Stimulated activated CD8-positive, alpha-beta memory T cell treated with anti-CD3 and anti-CD28 coated beads, Interleukin-7, amount 100 ng/mL, for 1 hour (primary cell): ENCODE data around the gene CAPN11.
"Not testable (repeated sequence)": the region's sequence is repeated elsewhere in the genome, so short reads cannot be mapped to it uniquely, and the experiment has no call there.

Source experiments
- DNase-seq, 2 donors: peaks; one replicate each; pipeline ENCODE4 v3.0.0-alpha.2; 2020; ENCODE audit warnings: low read depth in 2 of 2

The CAPN11 gene

DNA sequence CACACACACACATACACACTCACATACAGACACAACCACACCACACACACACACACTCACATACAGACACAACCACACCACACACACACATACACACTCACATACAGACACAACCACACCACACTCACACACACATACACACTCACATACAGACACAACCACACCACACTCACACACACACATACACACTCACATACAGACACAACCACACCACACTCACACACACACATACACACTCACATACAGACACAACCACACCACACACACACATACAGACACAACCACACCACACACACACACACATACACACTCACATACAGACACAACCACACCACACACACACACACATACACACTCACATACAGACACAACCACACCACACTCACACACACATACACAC, 23.2 kb downstream of the CAPN11 start:
- not testable (repeated sequence) for DNase-seq

DNA sequence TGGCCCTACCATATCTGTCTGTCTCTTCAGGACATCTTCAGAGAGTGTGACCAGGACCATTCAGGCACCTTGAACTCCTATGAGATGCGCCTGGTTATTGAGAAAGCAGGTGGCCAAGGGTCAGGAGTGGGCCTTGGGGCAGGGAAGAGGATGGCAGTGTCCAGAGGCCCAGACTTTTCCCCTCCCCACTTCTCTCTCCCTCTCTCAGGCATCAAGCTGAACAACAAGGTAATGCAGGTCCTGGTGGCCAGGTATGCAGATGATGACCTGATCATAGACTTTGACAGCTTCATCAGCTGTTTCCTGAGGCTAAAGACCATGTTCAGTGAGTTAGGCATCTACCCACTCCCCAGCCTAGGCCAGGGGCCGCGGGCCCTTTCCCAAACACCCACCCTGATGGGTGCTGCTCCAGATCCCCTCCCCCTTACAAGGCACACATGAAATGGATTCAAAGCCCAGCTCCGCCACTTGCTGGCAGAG, 24.3 kb downstream of the CAPN11 start:
- DNase-seq = no peak

DNA sequence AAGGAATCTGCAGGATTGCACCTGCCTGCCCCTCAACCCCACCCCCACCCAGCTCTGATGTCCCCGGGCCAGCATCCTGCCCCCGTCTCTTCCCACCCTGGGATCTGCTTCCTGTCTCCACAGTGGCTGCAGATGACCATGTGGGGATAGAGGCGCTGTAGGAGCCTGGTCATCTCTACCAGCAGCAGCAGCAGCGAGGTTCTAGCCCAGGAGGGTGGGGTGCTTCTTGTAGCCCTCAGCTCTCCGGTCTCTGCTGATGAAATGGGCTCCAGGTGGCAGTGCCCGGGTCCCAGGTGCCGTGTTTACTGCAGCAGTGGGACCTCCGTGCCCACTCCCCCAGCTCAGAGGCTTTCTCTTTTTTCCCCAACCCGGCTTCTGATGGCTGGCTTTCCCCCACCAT, 25.2 kb downstream of the CAPN11 start:
- DNase-seq = no peak

DNA sequence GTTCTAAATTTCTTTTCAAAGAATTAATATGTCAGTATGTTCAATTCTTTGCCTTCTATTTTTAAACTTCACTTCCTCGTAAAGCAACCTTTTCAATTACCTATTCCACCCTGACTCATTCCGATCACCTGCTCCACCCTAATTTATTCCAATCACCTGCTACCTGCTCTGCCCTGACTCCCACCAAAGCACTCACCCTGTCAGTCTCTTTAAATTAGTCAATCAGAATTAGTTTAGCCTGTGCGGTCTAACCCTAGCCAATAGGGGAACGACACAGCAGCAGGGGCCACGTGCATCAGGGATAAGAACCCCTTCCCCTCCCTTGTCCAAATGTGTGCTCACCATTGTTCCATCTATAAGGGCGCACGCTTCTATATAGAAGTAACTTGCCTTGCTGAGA, 26.7 kb downstream of the CAPN11 start:
- not testable (repeated sequence) for DNase-seq

DNA sequence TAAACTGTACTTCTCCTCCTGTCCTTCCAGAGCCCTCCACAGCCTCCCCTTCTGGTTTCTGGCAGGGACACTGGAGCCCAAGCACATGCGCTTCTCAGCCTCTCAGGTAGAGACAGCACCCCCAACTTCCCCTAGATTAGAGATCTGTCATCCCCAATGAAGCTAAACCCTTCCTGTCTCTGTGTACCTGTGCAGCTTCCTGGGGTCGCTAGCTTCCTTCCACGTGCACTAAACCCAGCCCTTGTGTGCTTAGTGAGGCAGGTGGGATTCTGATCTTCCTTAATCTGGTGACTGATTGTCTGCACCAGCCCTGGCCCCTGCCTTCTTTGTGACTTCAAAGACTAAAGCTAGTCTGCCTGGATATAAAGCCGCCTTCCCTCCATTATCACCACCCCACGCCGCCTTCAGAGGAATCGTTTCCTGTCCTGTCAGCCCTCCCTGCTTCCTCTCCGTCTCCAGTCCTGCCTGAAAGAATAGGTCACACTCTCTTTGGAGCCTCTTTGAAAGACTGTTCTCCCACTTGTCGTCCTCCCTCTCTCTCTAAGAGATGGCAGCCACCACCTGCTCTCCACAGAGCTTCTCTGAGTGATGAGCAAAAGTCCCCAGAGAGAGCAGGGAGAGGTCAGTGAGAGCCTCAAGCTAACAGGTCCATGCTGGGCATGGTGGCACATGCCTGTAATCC, 27.5 kb downstream of the CAPN11 start:
- no peak for DNase-seq

DNA sequence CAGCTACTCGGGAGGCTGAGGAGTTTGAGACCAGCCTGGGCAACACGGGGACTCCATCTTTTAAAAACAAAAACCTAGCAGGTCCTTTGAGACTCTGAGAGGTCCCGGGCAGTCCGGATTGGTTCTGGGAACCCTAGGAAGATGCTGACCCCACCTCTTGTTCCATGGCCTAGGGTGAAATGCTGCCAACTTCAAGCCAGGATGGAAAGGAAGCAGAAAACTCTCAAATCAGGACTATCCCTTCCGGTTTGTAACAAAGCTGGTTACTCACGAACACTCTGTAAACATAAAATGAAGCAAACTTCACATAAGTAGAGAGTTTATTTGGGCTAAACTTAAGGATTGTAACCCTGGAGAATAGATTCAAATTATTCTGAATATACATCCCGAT, 28.0 kb downstream of the CAPN11 start:
- DNase-seq = no peak

DNA sequence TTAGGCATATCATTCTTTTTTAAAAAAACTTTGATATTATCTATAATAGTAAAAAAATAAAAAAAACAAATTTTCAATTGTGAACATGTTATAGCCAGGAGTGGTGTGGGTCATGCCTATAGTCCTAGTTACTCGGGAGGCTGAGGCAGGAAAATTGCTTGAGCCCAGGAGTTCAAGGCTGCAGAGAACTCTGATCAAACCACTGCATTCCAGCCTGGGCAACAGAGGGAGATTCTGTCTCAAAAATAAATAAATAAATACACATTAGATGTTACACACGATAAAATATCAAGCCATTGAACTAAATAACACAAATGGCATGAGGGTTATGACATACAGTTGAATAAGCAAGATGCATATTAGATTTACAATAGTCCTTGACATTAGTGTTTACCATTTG, 30.2 kb downstream of the CAPN11 start:
- DNase-seq = no peak

DNA sequence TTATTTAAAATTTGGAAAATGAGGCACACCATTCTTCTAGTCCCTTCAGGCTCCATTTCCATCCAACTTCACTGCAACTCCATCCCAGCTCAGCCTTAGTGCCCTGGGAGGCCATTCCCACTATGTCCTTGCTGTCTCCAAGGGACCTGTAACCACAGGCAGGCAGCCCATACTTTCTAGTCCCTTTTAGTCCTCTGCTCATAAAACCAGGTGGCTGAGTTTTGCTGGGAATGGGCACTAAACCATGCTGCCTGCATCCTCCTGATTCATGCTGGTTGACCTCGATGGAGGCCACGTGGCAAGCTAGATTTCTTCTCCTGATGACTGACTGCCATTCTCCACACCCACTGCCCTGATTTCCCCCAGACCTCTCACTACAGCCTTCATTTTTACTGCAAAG, 30.6 kb downstream of the CAPN11 start:
- no peak for DNase-seq

DNA sequence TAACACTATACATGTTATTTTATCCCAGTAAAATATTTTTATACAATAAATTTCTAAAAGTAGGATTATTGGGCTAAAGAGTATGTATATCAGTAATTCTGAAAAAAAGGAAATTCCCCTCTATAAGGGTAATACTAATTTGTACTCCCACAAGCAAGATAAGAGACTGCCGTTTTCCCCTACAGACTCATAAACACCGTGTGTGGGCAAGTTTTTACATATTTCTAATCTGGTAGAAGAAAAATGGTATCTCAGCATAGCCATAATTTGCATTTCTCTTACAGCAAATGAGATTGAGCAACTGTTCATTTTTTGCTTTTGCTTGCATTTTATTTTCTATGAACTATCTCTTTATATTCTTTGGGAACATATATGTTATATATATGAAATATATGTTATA, 32.1 kb downstream of the CAPN11 start:
- DNase-seq = no peak

DNA sequence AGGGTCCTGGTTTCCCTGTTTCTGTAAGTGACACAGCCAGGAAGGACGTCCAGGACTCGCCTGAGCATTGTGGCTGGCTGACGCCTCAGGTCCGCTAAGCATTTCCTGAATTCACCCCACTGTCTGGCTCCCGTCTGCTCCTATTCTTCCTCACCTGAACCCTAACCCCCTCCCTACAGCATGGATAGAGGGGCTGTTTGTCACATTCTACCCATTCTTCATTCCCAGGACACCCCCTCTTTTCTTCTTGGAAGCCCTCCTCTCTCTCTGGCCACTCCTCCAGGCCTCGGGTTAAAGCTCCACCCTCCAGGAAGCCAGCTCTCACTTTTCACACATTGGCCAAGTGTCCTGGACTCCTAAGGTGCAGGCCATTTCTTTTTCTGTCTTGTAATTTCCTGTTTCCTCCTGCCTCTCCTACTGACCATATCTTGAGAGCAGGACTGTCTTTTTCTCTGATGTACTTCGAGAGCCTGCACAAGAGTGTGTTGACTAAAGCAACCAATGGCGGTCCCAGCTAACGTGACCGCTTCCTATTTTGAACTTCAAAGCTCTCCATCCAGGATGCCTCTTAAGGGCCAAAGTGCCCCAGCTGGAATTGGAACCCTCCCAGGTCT, 33.9 kb downstream of the CAPN11 start:
- DNase-seq = no peak

DNA sequence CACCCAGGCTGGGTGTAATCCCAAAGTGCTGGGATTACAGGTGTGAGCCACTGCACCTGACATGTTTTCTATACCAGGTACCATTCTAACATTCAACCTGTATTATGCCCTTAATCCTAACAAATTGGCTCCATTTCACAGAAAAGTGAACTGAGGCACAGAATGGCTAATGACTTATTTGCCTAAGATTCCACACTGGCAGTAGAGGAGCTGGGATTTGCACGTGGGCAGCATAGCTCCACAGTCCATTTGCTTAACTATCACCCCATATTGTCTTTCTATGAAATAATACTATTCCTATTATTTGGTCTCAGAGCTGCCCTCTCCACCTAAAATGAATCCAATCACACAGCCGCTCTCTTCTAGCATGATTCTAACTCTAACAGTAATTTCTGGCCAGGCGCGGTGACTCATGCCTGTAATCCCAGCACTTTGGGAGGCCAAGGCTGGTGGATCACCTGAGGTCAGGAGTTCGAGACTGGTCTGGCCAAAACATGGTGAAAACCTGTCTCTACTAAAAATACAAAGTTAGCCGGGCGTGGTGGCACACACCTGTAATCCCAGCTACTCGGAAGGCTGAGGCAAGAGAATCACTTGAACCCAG, 34.8 kb downstream of the CAPN11 start:
- no peak for DNase-seq

DNA sequence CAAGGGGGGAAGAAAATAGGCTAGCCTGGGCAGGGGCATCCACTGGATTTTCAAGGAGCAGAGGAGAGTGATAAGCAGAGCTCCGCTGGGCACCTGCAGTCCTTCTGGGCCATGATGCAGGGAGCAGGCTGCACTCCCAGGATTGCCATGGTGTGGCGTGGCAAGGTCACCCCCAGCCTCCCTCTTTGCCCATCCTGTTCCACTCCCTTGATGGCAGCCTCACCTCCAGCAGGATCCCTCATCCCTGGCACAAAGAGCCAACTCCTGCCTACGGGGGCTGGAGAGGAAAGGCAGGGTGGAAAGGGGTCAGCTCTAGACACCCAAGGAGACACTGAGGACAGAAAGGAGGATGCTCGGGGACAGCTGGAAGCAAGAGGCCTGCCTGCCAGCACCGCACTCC, 35.7 kb downstream of the CAPN11 start:
- no peak for DNase-seq

DNA sequence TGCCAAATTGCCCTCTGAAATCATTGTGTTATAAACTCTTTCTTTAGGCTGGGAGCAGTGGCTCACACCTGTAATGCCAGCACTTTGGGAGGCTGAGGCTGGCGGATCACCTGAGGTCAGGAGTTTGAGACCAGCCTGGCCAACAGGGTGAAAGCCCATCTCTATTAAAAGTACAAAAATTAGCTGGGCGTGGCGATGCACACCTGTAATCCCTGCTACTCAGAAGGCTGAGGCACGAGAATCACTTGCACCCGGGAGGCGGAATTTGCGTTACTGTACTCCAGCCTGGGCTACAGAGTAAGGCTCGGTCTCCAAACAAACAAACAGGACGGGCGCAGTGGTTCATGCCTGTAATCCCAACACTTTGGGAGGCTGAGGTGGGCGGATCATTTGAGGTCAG, 37.7 kb downstream of the CAPN11 start:
- DNase-seq = not testable (repeated sequence)

DNA sequence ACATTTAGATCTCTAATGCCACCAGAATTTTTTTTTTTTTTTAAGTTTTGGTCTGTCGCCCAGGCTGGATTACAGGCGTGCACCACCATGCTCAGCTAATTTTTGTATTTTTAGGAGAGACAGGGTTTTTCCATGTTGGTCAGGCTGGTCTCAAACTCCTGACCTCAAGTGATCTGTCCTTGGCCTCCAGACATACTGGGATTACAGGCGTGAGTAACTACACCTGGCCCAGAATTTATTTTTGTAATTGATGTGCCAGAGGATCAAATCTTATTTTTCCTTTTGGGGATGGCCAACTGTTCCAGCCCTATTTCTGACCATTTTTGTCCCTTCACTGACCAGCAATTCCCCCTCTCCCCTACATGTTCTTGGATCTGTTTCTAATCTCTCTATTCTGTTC, 40.1 kb downstream of the CAPN11 start:
- no peak for DNase-seq

DNA sequence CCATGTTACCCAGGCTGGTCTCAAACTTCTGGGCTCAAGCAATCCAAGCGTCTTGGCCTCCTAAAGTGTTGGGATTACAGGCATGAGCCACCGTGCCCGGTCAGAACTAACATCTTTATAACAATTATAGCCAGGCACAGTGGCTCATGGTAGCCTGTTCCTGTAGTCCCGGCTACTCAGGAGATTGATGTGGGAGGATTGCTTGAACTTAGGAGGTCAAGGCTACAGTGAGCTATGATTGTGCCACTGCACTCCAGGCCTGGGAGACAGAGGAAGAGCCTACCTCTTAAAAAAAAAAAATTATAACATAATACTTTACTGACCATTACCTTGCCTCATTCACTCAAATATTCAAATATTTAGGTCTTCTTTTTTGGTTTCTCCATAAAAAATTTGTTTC, 41.3 kb downstream of the CAPN11 start:
- no peak for DNase-seq

DNA sequence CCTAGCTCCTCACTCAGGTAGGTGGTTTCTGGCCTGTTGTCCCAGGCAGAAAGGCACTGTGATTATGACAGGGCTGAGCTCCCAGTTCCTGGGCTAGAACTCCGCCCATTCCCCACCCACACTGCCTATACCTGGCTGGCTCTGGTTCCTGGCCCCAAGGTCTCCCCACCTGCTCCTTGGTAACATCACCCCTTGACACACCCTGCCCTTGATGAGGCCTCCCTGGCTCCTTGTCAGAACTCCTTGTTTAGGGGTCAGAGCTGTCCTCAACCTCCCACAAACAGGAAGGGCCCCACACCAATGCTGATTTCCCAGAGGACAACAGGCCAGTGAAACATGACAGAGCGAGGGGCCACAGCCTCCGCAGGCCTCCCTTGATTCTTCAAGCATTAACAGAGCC, 42.6 kb downstream of the CAPN11 start:
- DNase-seq = no peak

DNA sequence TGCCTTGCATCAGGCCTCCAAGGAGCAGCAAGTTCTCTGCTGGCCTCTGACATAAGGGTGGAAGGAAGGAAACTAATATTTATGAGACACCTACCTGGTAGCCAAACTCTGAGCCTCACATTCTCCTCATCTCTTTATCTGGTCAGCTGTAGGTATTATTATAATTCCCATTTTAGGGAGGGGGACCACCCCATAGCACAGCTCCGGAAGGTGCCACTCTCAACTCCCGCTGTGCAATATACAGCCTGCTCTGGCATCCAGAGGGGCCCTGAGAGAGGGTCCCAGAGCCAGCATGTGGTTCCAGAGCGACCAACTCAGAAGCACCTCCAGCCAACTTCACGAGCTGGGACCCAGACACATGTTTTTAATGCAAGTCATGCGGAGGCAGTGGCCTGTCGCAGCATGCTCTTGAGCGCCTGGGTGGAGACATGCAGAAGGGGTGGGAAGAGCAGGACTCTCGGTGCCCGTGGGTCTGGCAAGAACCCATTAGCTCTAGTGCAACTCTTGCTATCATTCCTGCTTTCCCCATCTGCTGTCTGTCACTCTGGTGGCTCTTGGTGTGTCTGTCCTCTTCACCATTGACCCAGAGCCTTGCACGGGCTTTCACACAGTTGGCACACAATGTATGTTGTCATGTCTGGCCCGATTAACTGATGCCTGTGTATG, 43.2 kb downstream of the CAPN11 start:
- no peak for DNase-seq

DNA sequence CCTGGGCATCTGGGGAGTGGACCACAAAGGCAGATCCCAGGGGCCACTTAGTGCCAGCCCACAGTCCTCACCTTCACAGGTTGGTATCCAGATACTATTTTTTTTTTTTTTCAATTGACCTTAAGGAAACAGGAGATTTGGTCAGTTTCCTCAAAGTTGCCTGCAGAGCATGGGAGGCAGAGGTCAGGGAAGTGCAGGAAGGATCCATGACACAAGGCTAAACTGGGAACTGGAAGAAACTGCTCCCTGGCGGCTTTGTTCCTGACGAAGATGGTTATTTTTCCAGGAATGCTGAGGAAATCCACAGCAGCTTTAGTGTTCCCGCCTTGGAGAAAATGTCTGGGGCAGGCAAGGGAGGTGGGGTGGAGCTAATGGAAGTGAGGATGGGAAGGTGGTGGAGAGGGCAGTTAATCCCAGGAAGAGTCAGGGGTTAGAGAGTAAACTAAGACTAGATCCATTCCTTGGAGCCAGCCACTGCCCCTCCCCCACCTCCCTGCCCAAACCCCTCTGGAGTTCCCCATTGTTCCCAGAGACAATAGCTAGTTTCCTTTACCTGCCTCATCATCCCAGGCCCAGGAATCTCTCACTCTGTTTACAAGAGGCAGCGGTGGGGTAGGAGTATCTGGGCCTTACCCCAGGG, 43.8 kb downstream of the CAPN11 start:
- no peak for DNase-seq

DNA sequence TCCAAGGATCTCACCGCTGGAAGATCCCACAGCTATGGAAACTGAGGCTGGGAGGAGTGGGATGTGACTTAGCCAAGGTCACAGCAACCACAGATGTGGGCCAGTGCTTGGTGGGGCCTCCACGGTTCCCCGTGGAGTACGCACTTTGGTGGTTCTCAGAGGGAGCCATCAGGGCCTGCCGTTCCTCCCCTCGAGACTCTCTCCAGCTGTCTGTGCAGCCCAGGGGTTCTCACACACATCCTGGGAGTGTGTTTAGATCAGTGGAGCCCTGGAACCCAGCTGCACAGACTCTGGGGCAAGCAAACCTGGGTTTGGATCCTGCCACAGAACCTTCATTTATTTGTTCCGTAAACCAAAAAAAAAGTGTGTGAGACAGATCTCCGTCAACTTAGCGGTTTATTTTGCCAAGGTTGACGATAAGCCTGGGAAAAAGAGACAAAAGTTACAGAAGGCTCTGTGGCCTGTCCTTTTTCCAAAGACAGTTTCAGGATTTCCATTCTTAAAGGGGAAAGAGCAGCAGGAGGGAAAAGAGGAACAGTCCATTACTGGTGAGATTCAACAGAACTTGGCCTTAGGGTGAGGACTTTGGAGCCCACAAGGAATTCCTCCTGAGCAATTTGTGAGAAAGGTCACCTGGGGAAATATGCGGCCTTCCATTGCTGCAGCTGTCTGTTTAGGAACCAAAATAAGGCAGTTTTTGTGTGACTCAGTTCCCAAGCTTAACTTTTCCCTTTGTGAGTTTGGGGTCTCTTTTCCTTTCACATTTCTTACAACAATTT, 44.5 kb downstream of the CAPN11 start:
- no peak for DNase-seq

DNA sequence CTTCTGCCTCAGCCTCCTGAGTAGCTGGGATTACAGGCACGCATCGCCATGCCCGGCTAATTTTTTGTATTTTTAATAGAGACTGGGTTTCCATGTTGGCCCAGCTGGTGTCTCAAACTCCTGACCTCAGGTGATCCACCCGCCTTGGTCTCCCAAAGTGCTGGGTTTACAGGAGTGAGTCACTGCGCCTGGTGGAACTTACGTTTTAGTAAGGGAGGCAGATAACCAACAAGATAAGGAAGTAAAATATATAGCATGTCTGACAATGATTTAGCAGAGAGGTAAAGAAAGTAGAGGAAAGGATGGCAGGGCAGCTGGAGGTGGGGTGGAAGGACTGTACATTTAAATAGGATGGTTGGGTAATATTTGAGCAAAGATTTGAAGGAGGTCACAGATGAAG, 45.3 kb downstream of the CAPN11 start:
- no peak for DNase-seq

DNA sequence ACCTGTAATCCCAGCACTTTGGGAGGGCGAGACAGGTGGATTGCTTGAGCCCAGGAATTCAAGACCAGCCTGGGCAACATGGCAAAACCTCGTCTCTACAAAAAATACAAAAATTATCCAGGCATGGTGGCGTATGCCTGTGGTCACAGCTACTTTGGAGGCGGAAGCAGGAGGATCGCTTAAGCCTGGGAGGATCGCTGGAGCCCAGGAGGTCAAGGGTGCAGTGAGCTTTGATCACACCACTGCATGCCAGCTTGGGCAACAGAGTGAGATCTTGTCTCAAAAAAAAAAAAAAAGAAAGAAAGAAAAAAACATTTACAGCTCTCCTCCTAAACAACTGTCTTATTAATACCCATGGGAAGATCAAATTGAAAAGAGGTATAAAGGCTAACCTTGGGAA, 49.3 kb downstream of the CAPN11 start:
- no peak for DNase-seq

DNA sequence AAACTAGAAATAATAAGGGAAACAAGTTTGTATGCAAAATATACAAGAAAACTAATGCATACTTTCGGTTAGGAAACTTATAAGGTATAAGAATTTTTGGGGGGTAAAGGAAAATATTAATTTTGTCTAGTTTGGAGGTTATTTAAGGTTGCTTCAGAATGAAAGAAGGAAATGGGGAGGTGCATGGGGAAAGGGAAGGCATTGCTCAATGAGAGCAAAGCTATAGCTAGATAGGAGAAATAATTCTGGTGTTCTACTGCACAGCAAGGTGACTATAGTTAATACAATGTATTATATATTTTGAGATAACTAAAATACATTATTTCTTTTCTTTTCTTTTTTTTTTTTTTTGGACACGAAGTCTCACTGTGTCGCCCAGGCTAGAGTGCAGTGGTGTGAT, 52.7 kb downstream of the CAPN11 start:
- DNase-seq = no peak
